HFF-Myc (cell line): Measurements from ENCODE around the gene GFER.
"Not testable (repeated sequence)": the region's sequence is repeated elsewhere in the genome, so short reads cannot be mapped to it uniquely, and the experiment has no call there.

ENCODE experiments used
- DNase-seq: peaks from one replicate; pipeline ENCODE4 v3.0.0-alpha.2; 2011; ENCODE audit warnings: low read depth; ENCODE audit errors: extremely low read depth
- H3K4me3 ChIP-seq: replicated peaks from 2 replicates; pipeline ENCODE4 v1.5.1; 2011; ENCODE audit warnings: low read depth, mild to moderate bottlenecking, control low read depth, low read length
- CTCF ChIP-seq: IDR thresholded peaks from 2 replicates; pipeline ENCODE4 v1.5.1; 2012; ENCODE audit warnings: mild to moderate bottlenecking, low read depth, low read length, control low read depth; ENCODE audit errors: missing control alignments

The GFER gene

GRCh38 chr16:1983544-1984346 is at the start of gene GFER:
Gene GFER (plus strand): TSS chr16:1984193. CDS start chr16:1984219, 26 bp downstream.
- no peak for TF ChIP-seq CTCF
- DNase-seq: peak; percentile 59
- peak within 1 kb of the TSS; percentile 70 for H3K4me3 ChIP-seq

- H3K4me3 ChIP-seq: no peak overlapping the region
- no peak for TF ChIP-seq CTCF
- no peak for DNase-seq
These were observed 47.0 kb upstream of the GFER start for GRCh38 chr16:1936945-1937479.

- H3K4me3 ChIP-seq: no peak overlapping the region
- no peak for TF ChIP-seq CTCF
- no peak for DNase-seq
These were observed 45.7 kb upstream of the GFER start for GRCh38 chr16:1938316-1938715.

- H3K4me3 ChIP-seq: no peak overlapping the region
- no peak for DNase-seq
- no peak for TF ChIP-seq CTCF
These were observed 45.1 kb upstream of the GFER start for GRCh38 chr16:1938910-1939309.

GRCh38 chr16:1939833-1940232 is 44.2 kb upstream of the GFER start:
- DNase-seq: not testable (repeated sequence)

GRCh38 chr16:1940273-1941161 is 43.5 kb upstream of the GFER start:
- DNase-seq: no peak
- no peak overlapping the region for H3K4me3 ChIP-seq
- TF ChIP-seq CTCF: no peak

More at GRCh38 chr16:1939833-1940232, 44.2 kb upstream of the GFER start:
- H3K4me3 ChIP-seq: not testable (repeated sequence)
